Measurements from ENCODE around the gene PHACTR1. TPM values are rescaled to one million over a fixed set of nuclear protein-coding genes. Genes with fewer than 3 reads are reported as not detected.

Gene PHACTR1
- total RNA-seq, 1 donor from 2014 or later = 72.8 TPM

- no peak overlapping the region for H3K27ac ChIP-seq
- no peaks in the 10 kb centered on the region for H3K27me3 ChIP-seq
- H3K36me3 ChIP-seq = no peaks in the 10 kb centered on the region
- intact Hi-C loops (cut with DNase I) = no loop called here
- TF ChIP-seq, protein P1, sequence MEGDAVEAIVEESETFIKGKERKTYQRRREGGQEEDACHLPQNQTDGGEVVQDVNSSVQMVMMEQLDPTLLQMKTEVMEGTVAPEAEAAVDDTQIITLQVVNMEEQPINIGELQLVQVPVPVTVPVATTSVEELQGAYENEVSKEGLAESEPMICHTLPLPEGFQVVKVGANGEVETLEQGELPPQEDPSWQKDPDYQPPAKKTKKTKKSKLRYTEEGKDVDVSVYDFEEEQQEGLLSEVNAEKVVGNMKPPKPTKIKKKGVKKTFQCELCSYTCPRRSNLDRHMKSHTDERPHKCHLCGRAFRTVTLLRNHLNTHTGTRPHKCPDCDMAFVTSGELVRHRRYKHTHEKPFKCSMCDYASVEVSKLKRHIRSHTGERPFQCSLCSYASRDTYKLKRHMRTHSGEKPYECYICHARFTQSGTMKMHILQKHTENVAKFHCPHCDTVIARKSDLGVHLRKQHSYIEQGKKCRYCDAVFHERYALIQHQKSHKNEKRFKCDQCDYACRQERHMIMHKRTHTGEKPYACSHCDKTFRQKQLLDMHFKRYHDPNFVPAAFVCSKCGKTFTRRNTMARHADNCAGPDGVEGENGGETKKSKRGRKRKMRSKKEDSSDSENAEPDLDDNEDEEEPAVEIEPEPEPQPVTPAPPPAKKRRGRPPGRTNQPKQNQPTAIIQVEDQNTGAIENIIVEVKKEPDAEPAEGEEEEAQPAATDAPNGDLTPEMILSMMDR (IDR thresholded peaks at IDR 0.05) = no peak
- H3K4me1 ChIP-seq = no peaks in the 10 kb centered on the region
- no peak overlapping the region for H3K4me3 ChIP-seq
- no peak for ATAC-seq
- no peaks in the 10 kb centered on the region for H3K9me3 ChIP-seq
- DNase-seq = no peak
Measured at GRCh38 chr6:12827921-12828320, 111.4 kb downstream of the PHACTR1 start.

DNA sequence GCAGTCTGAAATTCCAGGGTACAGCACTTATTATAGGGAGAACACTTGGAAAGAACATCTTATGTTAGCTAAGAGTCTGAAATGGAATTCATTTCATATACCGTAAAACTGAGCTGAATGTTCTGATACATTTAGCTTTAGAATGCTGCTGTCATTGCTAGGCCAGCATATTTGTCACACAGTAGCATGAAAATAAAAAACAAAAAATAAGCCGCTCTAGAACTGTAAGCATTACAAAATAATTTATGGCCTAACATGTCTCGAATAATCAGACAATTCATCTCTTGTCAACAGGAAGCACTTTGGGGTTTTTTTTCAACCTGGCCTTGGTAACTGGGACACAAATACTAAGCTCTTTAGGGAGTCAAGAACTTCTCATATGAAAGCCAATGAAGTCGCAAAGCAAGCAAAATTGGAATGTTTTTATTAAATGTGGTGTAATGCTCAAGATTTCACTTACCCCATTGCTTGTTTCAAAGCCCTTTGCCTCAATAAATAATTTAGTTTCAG, 115.7 kb downstream of the PHACTR1 start:
- ATAC-seq = no peak
- H3K36me3 ChIP-seq = no peaks in the 10 kb centered on the region
- no peak for DNase-seq
- TF ChIP-seq, protein P1 (IDR thresholded peaks at IDR 0.05) = no peak
- no peaks in the 10 kb centered on the region for H3K4me1 ChIP-seq
- no peaks in the 10 kb centered on the region for H3K9me3 ChIP-seq
- intact Hi-C loops (cut with DNase I) = no loop called here
- H3K27me3 ChIP-seq = no peaks in the 10 kb centered on the region
- no peak overlapping the region for H3K4me3 ChIP-seq
- H3K27ac ChIP-seq = no peak overlapping the region

DNA sequence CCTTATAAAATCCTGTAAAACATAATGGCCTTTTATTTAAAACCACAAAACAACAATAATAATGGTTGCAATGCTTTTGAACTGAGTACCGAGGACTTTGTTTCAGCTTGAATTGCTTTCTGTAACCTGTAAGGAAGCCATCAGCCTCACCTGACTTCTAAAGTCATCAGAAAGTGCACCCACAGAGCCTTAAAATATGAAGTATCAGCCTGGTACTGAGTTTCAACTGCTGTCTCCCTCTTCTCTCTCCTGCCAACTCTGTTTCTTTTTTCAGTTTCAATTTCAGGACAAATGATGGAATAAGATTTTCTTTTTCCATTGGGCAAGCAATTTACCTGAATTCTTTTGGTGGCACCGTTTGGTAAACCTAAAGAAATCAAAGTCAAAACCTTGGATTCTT, 119.4 kb downstream of the PHACTR1 start:
- DNase-seq (no peak), ATAC-seq (no peak)
- Histone ChIP-seq H3K36me3 (no peaks in the 10 kb centered on the region), H3K27ac (no peak overlapping the region), H3K4me3 (no peak overlapping the region), H3K9me3 (no peaks in the 10 kb centered on the region), H3K4me1 (no peaks in the 10 kb centered on the region), H3K27me3 (no peaks in the 10 kb centered on the region)
- TF ChIP-seq, protein P1 (IDR thresholded peaks at IDR 0.05) = no peak
- intact Hi-C loops (cut with DNase I) = no loop called here

GRCh38 chr6:12841619-12842018, 125.1 kb downstream of the PHACTR1 start:
- Histone ChIP-seq H3K9me3 (no peaks in the 10 kb centered on the region), H3K36me3 (no peaks in the 10 kb centered on the region), H3K27me3 (peaks cover 7% of the 10 kb centered on the region), H3K27ac (no peak overlapping the region), H3K4me3 (no peak overlapping the region), H3K4me1 (no peaks in the 10 kb centered on the region)
- TF ChIP-seq, protein P1 (IDR thresholded peaks at IDR 0.05) = no peak
- intact Hi-C loops (cut with DNase I) = no loop called here
- DNase-seq = no peak
- ATAC-seq = no peak

GRCh38 chr6:12842114-12842513, 125.5 kb downstream of the PHACTR1 start:
- ATAC-seq = no peak
- Histone ChIP-seq H3K27me3 (peaks cover 7% of the 10 kb centered on the region), H3K4me1 (no peaks in the 10 kb centered on the region), H3K4me3 (no peak overlapping the region), H3K9me3 (no peaks in the 10 kb centered on the region), H3K27ac (no peak overlapping the region), H3K36me3 (no peaks in the 10 kb centered on the region)
- intact Hi-C loops (cut with DNase I) = no loop called here
- TF ChIP-seq, protein P1 (IDR thresholded peaks at IDR 0.05) = no peak
- no peak for DNase-seq

DNA sequence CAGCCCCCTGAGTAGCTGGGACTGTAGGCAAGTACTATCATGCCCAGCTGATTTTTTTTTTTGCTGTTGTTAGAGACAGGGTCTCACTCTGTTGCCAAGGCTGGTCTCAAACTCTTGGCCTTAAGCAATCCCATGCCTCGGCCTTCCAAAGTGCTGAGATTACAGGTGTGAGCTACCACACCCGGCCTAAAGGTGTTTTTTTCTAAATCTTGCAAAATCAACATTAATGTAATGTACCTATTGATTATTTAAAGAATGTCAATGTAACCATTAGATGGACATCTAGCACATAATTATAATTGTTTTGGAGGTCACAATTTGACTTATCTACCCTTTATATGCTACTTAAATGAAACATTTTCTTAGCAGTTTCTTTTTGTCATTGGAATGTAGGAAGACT, 126.1 kb downstream of the PHACTR1 start:
- intact Hi-C loops (cut with DNase I) = no loop called here
- Histone ChIP-seq H3K27me3 (peaks cover 7% of the 10 kb centered on the region), H3K9me3 (no peaks in the 10 kb centered on the region), H3K36me3 (no peaks in the 10 kb centered on the region), H3K27ac (no peak overlapping the region), H3K4me3 (no peak overlapping the region), H3K4me1 (no peaks in the 10 kb centered on the region)
- TF ChIP-seq, protein P1 (IDR thresholded peaks at IDR 0.05) = no peak
- ATAC-seq (no peak), DNase-seq (no peak)

All from upper lobe of right lung (tissue), 1 donor.